ENCODE measurements around the gene SF3B2. TPM values are rescaled to one million over a fixed set of nuclear protein-coding genes. Genes with fewer than 3 reads are reported as not detected.

SF3B2 gene
- polyA plus RNA-seq, 12 donors: 120 to 210 (median 134) TPM; not detected in 1

DNA sequence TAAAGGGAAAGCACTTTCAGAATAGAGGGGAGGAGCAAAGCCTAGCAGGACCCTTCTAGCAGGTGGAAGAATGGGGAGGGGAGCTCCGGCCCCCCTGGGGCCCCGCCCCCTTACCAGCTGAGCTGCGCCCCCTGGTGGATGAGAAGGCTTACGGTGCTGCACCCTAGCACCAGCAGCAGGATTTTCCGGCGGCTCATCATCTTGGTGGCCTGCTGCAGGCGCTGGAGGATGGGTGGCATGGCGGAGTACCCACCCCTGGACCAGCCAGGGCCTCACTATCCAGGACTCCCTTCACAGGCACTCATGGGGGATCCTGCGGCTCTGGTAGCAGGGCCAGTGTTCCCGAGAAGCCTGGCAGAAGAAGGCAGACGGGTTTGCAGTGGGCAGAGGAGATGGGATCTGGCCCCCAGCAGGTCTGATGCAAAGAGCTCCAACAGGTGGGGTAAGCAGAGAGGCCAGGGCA lies 7.0 kb upstream of the SF3B2 start:
- DNase-seq: peak; percentile 70

- DNase-seq: no peak
Observed at GRCh38 chr11:66046901-66047300, 5.3 kb upstream of the SF3B2 start.

DNA sequence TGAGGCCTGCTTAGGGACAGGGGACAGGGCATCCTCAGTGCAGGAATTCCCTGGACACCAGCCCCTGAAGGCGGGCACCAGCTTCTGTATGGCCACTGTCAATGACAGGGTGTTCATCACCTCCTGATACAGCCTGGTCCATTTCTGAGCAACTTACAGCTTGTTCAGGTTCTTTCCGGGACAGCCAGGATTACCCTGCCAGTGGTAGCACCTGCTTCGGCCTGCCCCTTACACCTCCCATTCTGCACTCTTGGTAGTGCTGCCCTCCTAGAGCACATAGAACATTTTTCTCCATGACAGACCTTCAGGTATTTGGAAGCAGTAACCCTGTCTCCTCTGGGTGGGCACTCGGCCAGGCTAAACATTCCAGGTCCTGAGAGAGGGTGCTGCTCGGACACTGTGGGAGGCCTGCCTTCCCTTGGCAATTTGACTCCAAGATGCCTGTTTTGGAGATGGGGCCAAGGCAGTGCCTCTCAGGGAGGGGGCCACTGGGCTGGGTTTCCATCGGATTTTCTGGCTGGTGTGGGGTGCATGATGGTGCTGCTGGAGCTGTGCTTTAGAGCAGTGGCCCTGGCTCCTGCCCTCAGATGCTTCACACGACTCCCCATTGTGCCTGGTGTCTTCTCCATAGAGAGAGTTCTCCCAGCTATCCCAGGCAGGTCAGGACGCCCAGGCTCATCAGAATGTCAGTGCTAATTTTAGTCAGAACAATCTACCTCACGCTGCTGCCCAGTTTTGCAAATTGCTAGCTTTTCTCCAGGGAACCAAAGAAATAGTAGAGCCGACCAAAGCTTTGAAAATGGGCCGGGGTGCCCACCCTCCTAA lies 4.4 kb upstream of the SF3B2 start:
- no peak for DNase-seq

DNA sequence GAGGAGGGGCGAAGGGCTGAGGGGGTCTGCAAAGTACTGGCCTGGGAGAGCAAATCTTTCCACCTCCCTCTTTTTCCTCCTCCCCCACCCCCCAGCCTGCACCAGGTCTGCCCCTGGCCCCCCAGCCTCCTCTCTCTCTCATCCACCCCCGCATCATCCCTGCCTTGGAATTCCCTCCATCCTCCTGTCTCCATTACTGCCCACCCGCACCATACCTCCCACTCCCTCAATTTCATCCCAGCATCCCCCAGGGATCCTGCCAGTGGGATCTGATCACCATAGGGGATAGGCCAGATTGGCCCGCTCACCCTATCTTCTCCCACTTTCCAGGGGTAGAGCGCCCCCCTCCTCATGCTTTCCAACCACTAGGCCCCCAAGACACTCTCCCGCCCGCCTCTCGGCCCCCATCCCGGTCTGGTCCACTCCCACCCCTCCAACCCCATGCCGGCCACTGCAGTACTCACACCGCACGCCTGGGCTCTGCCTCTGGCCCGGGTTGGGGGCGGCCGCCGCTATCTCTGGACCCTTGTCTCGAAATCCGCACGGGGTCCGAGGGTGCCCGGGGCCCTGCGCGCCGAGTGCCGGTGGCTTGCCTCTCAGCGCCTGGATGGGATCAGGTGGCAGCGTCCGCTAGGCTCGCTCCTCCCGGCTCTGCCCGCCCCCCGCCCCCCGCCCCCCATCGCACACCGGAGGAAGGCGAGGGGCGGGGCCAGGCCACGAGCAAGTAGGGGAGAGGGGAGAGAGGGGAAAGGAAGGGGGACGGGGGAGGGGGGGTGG lies 3.4 kb upstream of the SF3B2 start, which contains the start of gene GAL3ST3:
Gene GAL3ST3 (minus strand): TSS at position 615 of the 777 bp plus-strand sequence. CDS start 3,746 bp downstream, outside the sequence.
- DNase-seq: no peak

DNA sequence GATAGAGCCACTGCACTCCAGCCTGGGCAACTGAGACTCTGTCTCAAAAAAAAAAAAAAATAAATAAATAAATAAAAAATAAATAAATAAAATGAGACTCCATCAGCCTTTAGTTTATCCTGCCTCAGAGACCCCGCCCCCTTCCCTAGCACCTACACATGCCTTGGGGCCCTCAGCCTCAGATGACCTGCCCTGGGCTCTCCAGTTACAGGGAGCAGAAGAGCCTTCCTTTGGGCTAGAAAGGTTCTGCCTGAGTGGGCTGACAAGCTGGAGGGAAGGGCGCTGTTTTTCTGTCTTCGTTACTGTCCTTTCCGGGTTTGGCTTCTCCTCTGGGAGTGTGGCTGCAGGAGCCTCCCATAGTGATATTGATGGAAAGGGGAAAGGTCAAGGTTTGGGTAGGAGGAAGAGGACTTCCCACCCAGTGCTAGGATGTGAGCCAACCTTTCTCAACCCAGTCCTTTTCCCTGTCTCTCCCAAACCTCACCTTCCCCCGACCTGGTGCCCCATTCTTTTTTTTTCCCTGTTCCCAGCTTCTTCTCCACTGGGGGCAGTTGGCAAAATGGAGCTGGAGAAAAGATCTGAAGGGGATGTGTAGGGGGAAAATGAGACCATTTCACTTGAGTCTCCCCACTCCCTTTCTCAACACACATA lies 1.5 kb upstream of the SF3B2 start:
- no peak for DNase-seq

- DNase-seq: peak; percentile 79
Observed at GRCh38 chr11:66051371-66051765, 796 bp upstream of the SF3B2 start.

- no peak for DNase-seq
Observed at GRCh38 chr11:66052664-66052982, 459 bp downstream of the SF3B2 start.

DNA sequence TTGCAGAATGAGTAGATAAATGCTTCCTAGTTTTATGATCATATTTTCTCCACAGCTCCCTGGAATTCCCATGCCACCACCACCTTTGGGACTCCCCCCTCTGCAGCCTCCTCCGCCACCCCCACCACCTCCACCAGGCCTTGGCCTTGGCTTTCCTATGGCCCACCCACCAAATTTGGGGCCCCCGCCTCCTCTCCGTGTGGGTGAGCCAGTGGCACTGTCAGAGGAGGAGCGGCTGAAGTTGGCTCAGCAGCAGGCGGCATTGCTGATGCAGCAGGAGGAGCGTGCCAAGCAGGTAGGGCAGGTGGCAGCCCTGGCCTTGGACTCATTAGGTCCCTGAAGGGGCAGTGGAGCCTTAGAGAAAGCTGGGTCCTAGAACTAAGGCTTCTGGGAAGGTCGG lies 2.9 kb downstream of the SF3B2 start:
- no peak for DNase-seq

DNA sequence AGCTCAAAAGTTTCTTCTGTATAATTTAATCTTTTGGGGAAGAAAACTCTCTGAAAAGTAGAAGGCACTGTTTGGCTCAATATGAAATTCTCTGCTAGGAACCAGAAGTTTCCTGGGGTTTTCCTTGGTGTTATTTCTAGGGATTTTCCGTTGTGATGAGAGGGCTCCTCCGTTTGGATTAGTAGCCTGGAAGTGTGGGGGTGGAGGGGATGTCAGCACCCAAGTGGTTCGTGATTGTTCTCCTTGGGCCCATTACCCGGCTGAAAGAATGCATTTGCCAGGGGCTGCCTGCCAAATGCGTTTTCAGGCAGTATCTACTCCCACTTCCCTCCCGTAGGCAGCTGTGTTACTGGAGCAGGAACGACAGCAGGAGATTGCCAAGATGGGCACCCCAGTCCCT lies 4.3 kb downstream of the SF3B2 start:
- no peak for DNase-seq

GRCh38 chr11:66059966-66060680 lies 8.0 kb downstream of the SF3B2 start:
- no peak for DNase-seq

DNA sequence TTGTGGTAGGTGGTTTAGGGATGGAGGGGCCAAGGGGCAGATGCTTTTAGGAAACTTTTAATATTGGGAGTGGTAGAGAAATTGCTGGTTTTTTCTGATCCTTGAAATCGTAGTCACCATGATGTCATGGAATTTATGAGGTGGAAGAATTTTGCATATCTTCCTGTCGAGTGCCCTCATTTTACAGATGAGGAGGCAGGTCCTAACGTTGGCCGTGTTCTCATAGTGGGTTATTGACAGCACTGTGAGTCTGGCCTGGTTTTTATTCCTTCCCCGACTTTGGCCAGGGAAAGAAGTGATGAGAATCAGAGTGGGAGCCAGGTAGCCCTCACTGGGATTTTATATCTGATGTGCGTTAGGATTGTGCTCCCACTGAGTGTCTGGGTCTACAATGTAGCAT lies 9.1 kb downstream of the SF3B2 start:
- no peak for DNase-seq

DNA sequence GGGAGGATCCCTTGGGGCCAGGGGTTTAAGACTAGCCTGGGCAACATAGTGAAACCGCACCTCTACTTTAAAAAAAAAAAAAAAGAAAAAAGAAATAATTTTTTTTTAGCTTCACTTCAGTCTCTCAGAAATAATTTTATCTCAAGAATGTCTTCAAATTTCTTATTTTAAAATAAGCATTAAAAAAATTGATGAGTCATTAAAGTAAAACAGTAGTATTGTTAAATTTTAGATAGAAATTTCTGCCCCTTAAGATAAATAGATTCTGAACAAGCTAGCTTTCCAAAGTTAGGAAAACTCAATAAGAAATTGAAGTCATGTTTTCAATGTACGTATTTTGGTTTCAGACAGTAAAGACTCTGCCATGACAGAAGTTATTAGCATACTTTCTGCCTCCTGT lies 10.2 kb downstream of the SF3B2 start:
- no peak for DNase-seq

GRCh38 chr11:66063900-66064299 lies 11.7 kb downstream of the SF3B2 start:
- no peak for DNase-seq

DNA sequence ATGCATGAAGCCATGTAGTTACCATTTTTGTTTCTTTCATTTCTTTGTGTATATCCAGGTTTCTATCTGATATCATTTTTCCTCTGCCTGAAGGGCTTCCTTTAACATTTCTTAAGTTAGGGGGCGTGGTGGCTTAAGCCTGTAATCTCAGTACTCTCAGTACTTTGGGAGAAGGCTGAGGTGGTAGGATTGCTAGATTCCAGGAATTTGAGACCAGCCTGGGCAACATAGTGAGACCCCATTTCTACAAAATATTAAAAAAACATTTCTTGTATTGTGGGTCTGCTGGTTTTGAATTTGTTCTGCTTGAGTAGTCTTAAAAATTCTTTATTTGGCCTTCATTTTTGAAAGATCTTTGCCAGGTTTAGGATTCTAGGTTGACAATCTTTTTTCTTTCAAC lies 12.4 kb downstream of the SF3B2 start:
- DNase-seq: no peak

GRCh38 chr11:66066751-66067150 lies 14.6 kb downstream of the SF3B2 start:
- no peak for DNase-seq

DNA sequence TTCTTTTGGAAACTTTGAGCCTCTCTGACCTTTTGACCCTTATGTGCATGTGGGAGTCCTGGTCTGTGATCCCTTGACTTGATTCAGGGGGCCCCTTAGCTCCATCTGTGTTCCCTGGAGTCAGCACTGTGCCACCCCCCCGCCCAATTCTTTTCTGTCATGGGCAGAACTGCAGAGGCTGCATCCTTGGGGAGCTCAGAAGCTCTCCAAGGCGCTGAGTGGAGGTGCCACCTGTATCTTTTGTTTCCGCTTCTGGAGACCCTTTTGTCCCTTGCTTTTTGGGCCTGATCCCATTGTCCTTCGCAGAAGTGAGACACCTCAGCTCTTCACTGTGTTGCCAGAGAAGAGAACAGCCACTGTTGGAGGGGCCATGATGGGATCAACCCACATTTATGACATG lies 15.5 kb downstream of the SF3B2 start:
- no peak for DNase-seq

GRCh38 chr11:66068154-66068821 lies 16.1 kb downstream of the SF3B2 start:
- peak; percentile 71 for DNase-seq

DNA sequence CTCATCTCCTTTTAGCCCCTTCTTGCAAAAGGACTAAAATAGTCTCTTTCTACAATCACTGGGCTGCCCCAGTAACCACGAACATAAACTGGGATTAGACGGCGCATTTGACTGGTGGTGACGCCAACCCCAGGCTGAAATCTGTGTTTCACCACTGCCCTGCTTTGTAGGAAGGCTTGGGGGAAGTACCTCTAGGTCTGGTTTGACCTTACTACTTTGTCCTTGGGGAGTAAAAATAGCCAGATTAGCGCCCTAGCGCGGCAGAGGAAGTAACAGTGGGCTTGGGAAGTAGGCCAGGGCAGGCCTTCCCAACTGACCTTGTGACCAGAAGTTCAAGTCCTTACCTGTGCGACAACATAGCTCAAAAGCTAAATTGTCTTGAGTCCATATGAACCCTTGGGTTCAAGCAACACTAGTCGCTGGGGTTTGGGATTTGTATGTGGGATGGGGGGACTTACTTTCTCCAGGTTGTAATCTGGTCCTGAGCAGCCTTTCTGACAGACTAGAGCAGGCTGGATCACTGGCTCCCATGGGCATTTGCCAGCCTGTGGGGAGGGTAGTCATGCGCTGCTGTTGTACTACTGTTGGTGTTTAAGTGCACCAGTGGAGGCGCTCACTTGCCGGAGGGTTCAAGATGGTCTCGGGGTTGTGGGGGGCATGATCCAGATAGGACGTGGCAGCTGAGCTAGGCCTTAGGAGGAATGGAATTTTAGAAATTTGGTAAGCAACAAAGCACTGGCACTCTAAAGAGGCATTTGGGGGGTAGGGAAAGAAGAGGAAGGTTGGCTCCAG lies 17.0 kb downstream of the SF3B2 start:
- no peak for DNase-seq

DNA sequence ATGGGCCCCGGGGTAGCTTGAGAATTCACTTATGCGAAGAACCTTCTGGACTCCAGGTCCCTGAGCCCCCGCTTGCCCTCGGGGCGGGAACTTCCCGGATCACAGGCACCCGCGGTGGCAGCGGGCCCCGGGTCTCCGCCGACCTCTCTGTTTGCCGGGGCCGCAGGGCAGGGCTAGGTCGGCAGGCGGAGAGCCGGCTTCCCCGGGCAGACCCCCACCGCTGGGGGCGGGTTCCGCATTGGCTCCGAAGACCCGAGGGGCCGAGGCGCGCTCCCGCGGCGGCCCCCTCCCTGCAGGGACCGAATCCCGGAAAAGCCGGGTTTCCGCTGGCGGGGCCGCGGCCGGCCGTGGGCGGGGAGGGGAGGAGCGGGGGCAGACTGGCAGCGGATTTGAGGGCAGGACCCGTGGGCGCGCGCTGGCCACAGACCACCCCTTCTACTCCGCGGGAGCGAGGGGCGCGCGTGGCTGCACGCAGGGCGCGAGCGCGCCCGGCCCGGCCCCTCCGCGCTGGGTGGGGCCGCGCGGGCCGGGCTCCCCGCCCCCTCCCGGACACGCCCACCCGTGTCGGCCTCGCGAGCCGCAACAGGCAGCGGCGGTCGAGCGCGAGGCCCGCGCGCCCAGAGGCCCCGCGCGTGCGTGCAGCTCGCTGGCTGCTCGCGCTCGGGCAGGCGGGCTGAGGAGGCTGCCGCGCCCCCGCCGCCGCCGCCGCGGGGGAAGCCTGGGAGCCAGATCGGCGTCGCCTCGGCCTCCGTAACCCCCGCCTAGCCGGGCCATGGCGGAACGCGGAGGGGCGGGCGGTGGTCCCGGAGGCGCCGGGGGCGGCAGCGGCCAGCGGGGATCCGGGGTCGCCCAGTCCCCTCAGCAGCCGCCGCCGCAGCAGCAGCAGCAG lies 17.8 kb downstream of the SF3B2 start, which contains the start of gene PACS1:
Gene PACS1 (plus strand): TSS at position 558 of the 889 bp plus-strand sequence. CDS start 215 bp downstream, at position 773.
- peak; percentile 68 for DNase-seq

All from muscle of arm (tissue), 12 donors.